HG02610 (cell line): ENCODE measurements around the gene SNW1.

Source experiments
- ATAC-seq: cut with Tn5 transposase; IDR thresholded peaks from one replicate; pipeline ENCODE4 v1.9.1; 2021; ENCODE audit warnings: mild to moderate bottlenecking, moderate library complexity; ENCODE audit not compliant: unreplicated experiment

SNW1 gene

GRCh38 chr14:77674931-77675330 lies 86.0 kb downstream of the SNW1 start:
- no peak for ATAC-seq

GRCh38 chr14:77673193-77673592 lies 87.8 kb downstream of the SNW1 start:
- ATAC-seq, result no peak
